HG03460 (cell line): Measurements from ENCODE around the gene BABAM2.
"Not testable (repeated sequence)": the region's sequence is repeated elsewhere in the genome, so short reads cannot be mapped to it uniquely, and the experiment has no call there.

Source experiments
- ATAC-seq: cut with Tn5 transposase; IDR thresholded peaks from one replicate; pipeline ENCODE4 v1.9.1; 2021; ENCODE audit not compliant: unreplicated experiment

Gene BABAM2

DNA sequence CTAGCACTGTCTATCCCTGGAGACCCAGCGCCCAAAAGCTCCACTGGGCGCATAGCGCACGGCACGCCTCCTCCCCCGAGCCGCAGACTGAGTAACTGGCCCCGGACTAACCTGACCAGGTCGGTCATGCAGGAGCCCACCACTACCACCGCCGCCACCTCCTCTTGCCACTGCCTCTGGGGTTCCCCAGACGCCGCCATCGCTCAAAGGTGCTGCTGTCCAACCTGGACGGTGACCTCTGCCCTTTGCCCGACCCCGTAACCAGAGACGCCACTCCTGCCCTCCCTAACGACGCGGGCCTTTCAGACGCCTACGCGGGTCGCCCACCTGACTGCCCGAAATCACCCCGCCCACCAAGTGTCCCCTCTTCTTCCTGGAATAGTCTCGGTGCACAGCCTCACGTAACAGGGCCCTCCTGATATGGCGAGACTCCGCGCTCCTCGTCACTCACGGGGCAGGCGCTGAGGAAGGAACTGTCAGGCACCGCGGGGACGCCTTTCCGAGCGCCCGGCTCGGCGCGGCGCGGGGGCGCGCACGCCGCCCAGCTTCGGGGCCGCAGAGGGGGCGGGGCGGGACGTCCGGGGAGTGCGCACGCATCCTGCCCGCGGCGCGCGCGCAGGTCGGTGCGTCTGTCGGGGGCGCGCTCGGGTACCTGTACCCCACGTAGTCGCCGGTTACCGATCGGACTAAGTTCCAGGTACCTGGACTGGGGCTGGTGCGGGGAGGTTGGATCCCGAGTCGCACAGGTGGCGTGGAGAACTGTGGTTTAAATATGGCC lies at the start of gene BABAM2, which contains the start of gene RBKS:
Gene BABAM2, plus strand, starts transcription at position 584 of the 778 bp plus-strand sequence. CDS start 3,828 bp downstream, outside the sequence.
Gene RBKS, minus strand, starts transcription at position 242 of the 778 bp plus-strand sequence. Its CDS starts 42 bp downstream, at position 200.
- ATAC-seq: peak; percentile 72

DNA sequence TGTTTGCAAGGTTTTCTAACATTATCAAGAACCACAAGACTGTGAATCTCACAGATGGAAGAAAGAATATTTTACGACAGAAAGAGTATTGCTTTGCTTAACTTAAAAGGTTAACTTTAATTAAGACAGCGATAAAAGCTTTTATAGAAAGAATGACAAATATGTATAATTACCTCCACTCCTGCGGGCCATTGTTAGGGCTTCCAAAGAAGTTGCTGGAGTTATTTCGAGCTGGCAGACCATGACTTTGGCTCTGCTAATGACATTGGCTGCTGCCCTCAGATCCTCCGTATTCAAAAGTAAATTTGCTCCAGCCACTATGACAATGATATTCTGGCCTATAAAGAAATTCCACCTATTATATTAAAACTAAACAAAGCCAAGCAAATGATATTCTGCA lies 47.6 kb upstream of the BABAM2 start:
- ATAC-seq: no peak

DNA sequence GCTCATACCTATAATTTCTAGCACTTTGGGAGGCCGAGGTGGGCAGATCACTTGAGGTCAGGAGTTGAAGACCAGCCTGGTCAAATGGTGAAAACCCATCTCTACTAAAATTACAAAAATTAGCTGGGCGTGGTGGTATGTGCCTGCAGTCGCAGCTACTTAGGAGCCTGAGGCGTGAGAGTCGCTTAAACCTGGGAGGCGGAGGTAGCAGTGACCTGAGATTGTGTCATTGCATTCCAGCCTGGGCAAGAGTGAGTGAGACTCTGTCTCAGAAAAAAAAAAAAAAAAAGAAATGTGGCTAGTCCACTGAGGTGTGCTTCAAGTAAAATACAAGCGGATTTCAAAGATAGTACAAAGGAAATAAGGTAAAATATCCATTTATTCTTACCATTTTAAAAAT lies 46.5 kb upstream of the BABAM2 start:
- ATAC-seq: no peak

DNA sequence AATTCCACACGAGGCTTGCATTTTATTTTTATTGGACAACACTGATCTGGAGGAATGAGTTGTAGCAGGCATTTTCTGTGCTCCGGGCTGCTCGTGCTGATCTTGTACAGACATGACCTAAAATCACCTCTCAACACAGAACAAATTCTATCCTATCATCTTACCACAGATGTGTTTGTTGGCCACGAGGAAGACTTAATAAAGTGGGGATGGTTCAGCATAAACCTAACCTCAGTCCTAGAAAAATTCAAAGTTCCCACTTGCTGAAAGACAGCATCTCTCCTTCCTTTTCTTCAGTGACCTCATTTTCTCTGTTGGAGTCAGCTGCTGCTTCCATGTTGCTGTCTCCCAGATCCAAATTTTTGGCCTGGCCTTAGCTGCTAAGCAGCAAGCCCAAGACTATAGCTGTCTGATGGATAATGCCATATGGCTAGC lies 45.7 kb upstream of the BABAM2 start:
- ATAC-seq: no peak

DNA sequence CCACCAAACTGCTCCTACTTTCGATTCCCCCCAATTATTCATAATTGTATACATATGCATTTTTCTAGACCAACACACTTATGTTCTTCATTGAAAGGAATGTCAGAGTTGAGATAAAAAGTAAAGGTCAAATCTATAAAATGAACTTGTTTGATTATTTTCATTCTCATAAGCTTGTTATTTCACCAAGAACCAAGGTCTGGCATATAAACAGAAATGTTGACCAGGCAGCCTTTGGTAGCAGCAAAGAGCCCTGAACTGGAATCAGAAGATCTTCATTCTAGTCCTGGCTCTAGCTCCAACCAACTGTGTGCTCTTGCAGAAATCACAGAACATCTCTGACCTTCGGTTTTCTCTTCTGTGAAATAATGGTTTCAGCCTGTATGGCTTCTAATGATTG lies 43.2 kb upstream of the BABAM2 start:
- no peak for ATAC-seq

DNA sequence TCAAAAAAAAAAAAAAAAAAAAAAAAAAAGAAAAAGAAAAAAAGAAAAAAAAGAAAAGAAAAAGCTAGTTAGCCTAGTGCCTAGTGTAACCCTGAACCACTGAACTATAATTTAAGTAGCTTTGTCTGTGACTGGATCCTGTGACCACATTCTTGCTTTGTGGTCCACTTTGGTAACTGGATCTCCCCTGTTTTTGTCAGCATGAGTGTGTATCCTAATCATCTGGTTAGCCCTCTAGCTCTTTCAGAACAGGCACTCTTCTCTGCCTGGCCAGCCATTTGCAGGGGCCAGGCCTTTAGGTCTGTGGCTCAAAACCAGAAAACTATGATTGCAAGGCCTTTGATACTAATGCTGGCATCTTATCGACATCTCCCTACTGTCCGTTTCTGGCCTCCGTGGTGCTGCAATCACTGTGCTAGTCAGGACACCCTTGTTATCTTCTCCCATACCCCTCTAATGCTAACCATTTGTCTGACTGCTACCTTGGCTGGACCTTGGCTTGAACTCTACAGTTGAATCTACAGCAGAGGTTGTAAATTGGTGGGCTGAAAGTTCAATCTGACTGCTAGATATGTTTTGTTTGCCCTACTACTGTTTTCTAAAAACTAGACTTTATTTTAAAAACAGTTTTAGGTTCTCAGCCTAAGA lies 40.8 kb upstream of the BABAM2 start:
- ATAC-seq: no peak

DNA sequence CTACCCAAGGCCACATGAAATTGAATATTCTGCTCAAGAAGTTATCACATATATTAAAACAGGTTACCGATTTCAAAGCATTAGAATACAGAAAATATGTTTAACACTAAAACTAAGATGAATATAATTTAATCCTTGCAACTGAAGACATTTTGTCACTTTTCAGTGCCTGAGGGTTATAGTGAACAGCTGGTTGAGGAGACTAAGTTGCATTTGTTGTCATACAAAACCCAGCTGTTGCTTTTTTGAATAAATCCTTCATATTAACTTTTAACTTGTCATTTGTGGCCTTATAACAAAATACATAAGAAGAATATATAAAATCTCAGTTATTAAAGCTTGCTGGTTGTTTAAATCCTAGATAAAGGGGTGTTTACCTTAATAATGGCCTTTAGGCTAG lies 37.8 kb upstream of the BABAM2 start:
- ATAC-seq: no peak

DNA sequence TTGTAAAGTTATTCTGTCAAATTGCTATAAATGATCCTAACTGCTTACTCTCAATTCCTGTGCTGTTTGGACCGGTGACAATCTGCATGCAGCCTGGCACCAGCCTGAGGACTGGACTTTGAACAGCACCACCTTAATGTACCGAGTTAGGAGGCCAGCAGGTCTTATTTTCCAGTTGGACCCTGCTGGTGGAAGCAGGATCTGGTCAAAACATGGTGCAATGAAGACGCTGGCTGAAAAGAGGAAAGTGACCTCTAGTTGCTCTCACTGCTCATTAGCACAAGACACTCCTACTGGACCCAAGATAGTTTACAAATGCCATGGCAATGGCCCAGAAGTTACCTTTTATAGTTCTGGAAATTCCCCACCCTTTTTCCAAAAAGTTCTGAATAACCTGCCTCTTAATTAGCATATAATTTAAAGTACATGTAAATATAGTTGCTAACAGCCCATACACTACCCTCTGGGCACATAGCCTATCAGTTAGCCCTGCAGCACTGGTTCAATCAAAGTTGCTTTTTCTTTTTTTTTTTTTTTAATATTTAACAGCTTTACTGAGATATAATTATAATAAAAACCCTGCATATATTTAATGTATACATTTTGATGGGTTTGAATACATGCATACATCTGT lies 36.2 kb upstream of the BABAM2 start:
- no peak for ATAC-seq

DNA sequence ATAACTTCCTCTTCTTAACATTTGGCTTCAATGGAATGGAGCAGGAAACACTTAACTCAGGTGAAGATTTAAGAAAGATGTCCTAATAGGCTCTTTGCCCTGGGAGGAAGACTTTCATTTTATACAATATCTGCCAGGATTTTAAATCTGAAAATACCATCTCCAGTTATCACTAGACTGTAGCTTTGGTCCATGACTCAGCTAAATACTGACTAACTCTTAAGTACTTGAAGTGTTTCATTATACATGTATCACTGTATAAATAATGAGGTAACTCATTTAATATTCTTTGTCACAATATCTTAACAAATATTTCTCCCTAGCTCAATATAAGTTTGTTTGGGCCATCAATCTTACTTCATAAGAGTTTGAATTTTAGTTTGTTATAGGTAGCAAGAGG lies 35.1 kb upstream of the BABAM2 start:
- ATAC-seq: no peak

DNA sequence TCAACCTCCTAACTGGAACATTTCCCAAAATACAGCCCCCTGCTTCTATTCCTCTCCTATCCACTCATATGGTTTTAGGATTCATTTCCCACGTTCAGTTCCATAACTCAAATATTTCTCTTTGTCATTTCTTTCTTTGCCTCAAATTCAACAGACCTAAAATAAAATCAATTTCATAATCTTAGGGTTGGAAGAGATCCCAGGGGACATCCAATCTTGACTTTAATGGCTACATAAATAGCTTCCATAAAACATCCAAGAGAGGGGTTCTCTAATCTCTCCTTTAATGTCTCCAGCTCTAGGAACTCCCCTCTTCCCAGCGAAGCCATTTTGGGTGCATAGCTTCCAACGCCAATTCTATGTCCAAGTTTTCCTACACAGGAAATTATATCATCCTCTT lies 34.1 kb upstream of the BABAM2 start:
- no peak for ATAC-seq

DNA sequence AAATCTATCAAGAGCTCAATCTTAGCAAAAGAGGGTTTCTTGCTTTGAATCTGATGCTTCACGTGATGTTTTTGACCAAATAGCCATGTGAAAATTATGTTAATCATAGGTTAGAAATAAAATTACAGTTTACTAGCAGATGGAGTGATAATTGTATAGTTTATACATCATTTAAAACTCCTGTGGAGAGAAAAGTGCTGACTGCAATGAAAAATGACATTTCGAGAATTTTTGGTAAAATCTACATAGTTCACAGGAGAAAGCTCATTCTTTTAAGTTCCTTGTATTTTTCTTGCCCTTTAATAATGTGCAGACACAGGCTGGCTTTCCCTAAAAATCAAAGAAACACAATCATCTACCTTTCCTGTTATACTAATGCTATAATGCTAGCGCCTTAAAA lies 33.6 kb upstream of the BABAM2 start:
- ATAC-seq: no peak

DNA sequence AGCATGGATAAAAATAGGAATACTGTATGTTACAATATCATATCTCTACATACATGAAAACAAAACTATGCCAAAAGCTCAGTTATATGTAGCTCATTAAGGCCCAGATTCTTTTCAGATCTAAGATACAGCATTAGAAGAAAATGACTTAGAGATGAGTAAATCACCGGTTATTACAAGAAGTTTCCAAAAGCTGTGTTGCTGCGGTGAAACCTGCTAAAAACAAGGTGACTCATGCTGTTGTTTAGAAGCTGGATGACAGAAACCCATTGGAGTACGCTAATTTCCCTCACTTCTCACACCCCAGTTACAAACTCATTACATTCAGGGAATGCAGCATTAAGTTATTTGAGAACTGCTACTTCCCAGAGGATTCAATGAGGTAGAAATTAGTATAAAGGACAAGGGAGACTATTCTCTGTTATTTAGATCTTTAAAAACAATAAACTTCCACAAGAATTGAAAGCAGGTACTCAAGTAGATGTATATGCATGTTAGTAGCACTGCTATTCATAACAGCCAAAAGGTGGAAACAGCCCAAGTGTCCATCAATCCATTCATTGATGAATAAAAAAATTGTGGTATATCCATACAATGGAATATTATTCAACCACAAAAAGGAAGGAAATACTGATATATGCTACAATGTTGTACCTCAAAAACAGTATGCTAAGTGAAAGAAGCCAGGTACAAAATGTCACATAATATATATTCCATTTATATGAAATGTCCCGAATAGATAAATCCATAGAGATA lies 32.9 kb upstream of the BABAM2 start:
- ATAC-seq: no peak

DNA sequence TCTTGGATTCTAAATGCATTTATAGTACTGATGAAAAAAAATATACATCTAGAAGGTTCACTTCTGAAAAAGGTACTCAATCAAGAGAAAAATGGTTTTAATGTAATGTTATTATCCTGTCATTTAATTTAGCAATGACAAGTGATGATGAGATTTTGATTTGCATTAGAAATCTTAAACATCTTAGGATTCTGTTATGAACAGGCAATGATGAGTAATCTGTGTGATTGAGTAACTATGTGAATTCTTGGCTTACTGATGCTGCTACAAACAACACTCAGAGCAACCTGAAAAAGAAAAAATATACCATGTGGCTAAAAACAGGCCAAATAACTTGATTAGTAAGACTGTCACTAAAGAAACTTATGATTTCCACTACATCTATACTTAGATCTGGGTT lies 30.4 kb upstream of the BABAM2 start:
- ATAC-seq: no peak

DNA sequence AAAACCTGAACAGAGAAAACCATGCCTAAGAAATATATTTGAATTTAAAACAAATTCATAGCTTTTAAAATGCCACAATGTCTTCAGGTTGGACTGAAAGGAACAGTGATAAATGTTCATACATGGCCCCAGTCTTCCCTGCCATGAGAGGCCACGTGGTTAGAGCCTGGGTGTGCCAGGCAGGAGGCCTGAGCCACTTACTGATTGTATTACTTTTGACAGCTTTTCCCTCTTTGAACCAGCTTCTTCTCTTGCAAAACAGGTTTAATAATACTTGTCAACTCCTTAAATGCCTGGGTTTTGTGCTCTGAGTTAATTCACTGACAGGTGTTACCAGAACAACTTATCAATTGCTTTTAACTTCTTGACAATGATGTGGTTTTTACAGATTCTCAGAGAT lies 27.4 kb upstream of the BABAM2 start:
- ATAC-seq: no peak

DNA sequence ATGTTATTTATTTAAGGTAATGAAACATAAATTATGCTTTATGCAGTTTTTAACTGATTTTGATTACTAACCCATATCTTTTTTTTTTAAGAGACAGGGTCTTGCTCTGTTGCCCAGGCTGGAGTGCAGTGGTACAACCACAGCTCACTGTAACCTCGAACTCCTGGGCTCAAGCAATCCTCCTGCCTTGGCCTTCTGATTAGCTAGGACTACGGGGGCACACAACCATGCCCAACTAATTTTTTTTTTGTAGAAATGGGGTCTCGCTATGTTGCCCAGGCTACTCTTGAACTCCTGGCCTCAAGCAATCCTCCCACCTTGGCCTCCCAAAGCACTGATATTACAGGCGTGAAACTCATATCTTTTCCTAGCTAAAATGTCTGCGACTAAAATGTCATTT lies 26.6 kb upstream of the BABAM2 start:
- not testable (repeated sequence) for ATAC-seq

DNA sequence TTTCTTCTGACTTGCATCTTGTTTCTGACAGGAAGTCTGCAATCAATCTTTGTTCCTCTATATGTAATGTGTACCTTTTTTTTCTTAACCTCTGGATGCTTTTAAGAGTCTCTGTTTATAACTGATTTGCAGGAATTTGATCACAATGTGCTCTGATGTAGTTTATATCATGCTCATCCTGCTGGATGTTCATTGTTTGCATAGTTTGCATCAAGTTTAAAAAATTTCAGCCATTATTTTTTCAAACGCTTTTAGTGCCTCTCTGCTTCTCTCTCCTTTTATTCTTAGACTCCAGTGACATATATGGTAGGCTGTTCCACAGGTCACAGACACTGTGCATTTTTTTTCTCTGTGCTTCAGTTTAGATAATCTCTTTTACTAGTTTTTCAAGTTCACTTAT lies 24.3 kb upstream of the BABAM2 start:
- no peak for ATAC-seq

DNA sequence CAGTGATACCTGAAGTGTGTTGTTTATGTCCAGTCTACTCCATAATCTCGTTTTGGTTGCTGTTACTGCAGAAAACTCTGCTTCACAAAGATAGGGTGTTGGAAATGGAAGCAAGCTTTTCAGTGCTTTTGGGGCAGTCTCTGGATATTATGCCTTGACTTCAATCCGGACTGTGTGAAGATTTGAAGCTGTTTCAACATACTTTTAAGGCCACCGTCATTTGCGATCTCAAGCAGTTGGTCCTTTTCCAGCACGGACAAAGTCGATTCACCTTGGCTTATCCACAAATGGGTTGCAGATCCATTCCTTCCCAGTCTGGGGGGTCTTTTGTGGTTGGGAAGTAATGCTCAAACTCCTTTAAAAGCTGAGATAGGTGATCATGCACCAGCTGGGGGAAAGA lies 20.8 kb upstream of the BABAM2 start:
- ATAC-seq: no peak

DNA sequence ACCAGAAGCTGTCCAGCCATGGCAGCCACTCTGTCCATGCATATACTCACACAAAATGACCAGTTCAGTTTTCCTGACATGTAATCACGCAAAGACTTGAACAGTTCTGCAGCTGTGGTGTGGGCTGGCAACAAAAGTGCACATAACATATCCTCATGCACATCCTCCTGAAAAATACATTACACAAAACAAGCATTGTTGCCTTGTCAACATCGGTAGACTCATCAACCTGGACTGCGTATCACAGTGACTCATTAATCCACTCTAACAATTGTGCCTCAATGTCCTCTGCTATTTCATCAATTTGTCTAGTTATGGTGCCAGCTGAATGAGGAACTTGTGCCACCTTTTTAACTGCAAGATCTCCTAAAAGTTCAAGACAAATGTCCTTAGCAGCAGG lies 19.8 kb upstream of the BABAM2 start:
- no peak for ATAC-seq

DNA sequence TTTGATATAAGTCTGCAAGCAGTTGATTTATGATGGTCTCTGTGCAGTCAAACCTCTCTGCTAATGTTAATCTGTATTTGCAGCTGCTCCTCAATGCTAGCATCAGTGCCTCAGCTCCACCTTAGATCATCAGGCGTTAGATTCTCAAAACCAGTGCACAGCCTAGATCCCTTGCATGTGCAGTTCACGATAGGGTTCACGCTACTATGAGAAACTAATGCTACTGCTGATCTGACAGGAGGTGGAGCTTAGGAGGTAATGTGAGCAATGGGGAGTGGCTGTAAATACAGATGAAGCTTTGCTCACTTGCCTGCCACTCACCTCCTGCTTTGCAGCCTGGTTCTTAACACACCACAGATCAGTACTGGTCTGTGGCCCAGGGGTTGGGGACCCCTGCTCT lies 18.7 kb upstream of the BABAM2 start:
- ATAC-seq: no peak

DNA sequence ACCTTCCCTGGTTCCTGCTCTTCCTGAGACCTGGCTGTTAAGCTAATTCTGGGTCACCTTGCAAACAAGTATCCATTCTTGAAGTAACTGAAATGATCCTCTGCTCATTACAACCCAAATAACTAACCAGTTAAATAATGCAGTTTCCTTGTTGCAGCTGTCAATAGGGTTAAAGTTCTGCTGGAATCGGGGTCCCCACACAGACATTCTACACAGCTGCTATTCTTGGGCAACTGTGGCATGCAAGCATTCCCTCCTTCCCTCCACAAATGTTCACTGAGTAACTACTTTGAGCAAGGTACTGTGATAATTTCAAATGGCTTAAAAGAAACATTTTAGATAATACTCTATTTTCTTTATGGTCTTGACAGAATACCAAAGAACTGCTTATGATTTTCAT lies 17.4 kb upstream of the BABAM2 start:
- no peak for ATAC-seq
